LNCaP clone FGC (cell line): ENCODE data around the gene FGF5.

Source experiments
- DNase-seq: peaks from one replicate; pipeline ENCODE4 v3.0.0-alpha.2; 2011; ENCODE audit warnings: low read depth
- H3K4me3 ChIP-seq: 2 replicates; pipeline ENCODE4 v1.5.1; 2011; ENCODE audit warnings: mild to moderate bottlenecking, low read depth, low read length, control low read depth
- CTCF ChIP-seq: IDR thresholded peaks from 2 replicates; pipeline ENCODE4 v1.5.1; 2012; ENCODE audit warnings: mild to moderate bottlenecking; ENCODE audit not compliant: control insufficient read depth, insufficient read depth; ENCODE audit errors: extremely low read depth

FGF5 gene

GRCh38 chr4:80261989-80262600, 4.4 kb upstream of the FGF5 start:
- DNase-seq = no peak
- H3K4me3 ChIP-seq = no peak overlapping the region
- TF ChIP-seq CTCF = no peak

- no peak overlapping the region for H3K4me3 ChIP-seq
- TF ChIP-seq CTCF = no peak
- DNase-seq = no peak
Observed at GRCh38 chr4:80263541-80264351, 2.7 kb upstream of the FGF5 start.

GRCh38 chr4:80264352-80264647, 2.2 kb upstream of the FGF5 start:
- DNase-seq = no peak
- no peak for TF ChIP-seq CTCF
- no peak overlapping the region for H3K4me3 ChIP-seq

DNA sequence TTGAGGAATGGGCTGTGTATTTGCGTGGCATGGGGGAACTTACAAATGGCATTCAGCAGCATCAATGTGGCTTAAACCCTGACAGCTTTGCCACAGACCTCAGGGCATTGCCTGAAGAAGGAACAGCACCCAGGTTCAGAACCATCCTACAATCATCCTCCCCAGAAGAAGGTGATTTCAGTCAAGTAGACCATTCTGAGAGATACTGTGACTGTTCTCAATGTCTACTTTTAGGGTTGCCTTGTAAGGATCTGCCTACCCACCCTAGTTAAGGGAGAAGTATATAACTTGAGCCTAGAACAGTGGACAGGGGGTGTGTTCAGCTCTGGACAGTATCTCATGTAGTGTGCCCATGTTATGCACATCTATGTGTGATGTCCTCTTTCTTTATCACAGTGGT, 1.6 kb upstream of the FGF5 start:
- no peak for DNase-seq
- H3K4me3 ChIP-seq = no peak overlapping the region

GRCh38 chr4:80265571-80266252, 752 bp upstream of the FGF5 start:
- TF ChIP-seq CTCF = no peak
- H3K4me3 ChIP-seq = no peak overlapping the region
- DNase-seq = no peak

More for the DNA sequence above, 1.6 kb upstream of the FGF5 start:
- TF ChIP-seq CTCF = no peak

GRCh38 chr4:80266902-80267380, 477 bp downstream of the FGF5 start:
- TF ChIP-seq CTCF = no peak
- no peak overlapping the region for H3K4me3 ChIP-seq
- DNase-seq = no peak
